MM.1S (cell line): ENCODE results near the gene BCAM.
A peak's percentile ranks its signal among the peaks of the same experiment; 100 is the strongest.

ENCODE experiments used
- DNase-seq: peaks from one replicate; pipeline ENCODE4 v3.0.0-alpha.2; 2015
- H2AFZ ChIP-seq: fragments of 300-600 bp; sonication (generic); 2 replicates; pipeline ENCODE4 v1.6.0; 2016; ENCODE audit warnings: antibody characterized with exemption, low read length
- H3F3A ChIP-seq: fragments of 300-600 bp; sonication (generic); 2 replicates; pipeline ENCODE4 v1.6.1; 2016; ENCODE audit warnings: mild to moderate bottlenecking, antibody characterized with exemption, low read length, moderate library complexity, mixed read lengths; ENCODE audit not compliant: insufficient read depth
- H3K27ac ChIP-seq: fragments of 300-600 bp; sonication (generic); 2 replicates; pipeline ENCODE4 v1.5.1; 2016; ENCODE audit warnings: mild to moderate bottlenecking, low read length
- H3K27me3 ChIP-seq: fragments of 300-600 bp; sonication (generic); replicated peaks from 2 replicates; pipeline ENCODE4 v1.6.0; 2016; ENCODE audit warnings: low read length; ENCODE audit not compliant: insufficient read depth
- H3K36me3 ChIP-seq: fragments of 300-600 bp; sonication (generic); replicated peaks from 2 replicates; pipeline ENCODE4 v1.6.1; 2016; ENCODE audit warnings: mild to moderate bottlenecking, low read length, mixed read lengths; ENCODE audit not compliant: insufficient read depth
- H3K4me1 ChIP-seq: fragments of 300-600 bp; sonication (generic); 2 replicates; pipeline ENCODE4 v1.6.1; 2016; ENCODE audit warnings: low read length, mixed read lengths
- H3K4me2 ChIP-seq: fragments of 300-600 bp; sonication (generic); 2 replicates; pipeline ENCODE4 v1.6.0; 2016; ENCODE audit warnings: low read depth, low read length
- H3K4me3 ChIP-seq: fragments of 300-600 bp; sonication (generic); 2 replicates; pipeline ENCODE4 v1.5.1; 2016; ENCODE audit warnings: low read length, mixed read lengths
- H3K79me2 ChIP-seq: fragments of 300-600 bp; sonication (generic); 2 replicates; pipeline ENCODE4 v1.6.1; 2016; ENCODE audit warnings: mixed run types, low read length, mixed read lengths
- H3K9ac ChIP-seq: fragments of 300-600 bp; sonication (generic); 2 replicates; pipeline ENCODE4 v1.6.1; 2016; ENCODE audit warnings: low read length, mixed read lengths
- H3K9me2 ChIP-seq: fragments of 300-600 bp; sonication (generic); replicated peaks from 2 replicates; pipeline ENCODE4 v1.6.1; 2016; ENCODE audit warnings: mild to moderate bottlenecking, low read length, mixed read lengths; ENCODE audit not compliant: insufficient read depth
- H3K9me3 ChIP-seq: fragments of 300-600 bp; sonication (generic); replicated peaks from 2 replicates; pipeline ENCODE4 v1.6.1; 2016; ENCODE audit warnings: mild to moderate bottlenecking, low read length, mixed read lengths; ENCODE audit not compliant: insufficient read depth
- H4K20me1 ChIP-seq: fragments of 300-600 bp; sonication (generic); 2 replicates; pipeline ENCODE4 v1.6.1; 2016; ENCODE audit warnings: mild to moderate bottlenecking, low read length, moderate library complexity, mixed read lengths; ENCODE audit not compliant: insufficient read depth
- CTCF ChIP-seq: fragments of 300-600 bp; sonication (generic); IDR thresholded peaks from 2 replicates; pipeline ENCODE4 v1.5.1; 2016; ENCODE audit warnings: antibody characterized with exemption, low read length, mixed read lengths
- EZH2 ChIP-seq: fragments of 300-600 bp; sonication (generic); optimal IDR thresholded peaks from 2 replicates; pipeline ENCODE3; 2017; ENCODE audit warnings: low read depth, mild to moderate bottlenecking, antibody characterized with exemption, low read length, mixed read lengths
- EZH2phosphoT487 ChIP-seq: fragments of 300-600 bp; sonication (generic); IDR thresholded peaks from 2 replicates; pipeline ENCODE4 v1.6.1; 2018; ENCODE audit warnings: antibody characterized with exemption, low read length

BCAM gene

GRCh38 chr19:44839276-44839675, 30.4 kb downstream of the BCAM start:
- no peak for DNase-seq
- no peaks in the 10 kb centered on the region for H3K79me2 ChIP-seq
- peaks cover 61% of the 10 kb centered on the region for H3K27me3 ChIP-seq
- TF ChIP-seq EZH2phosphoT487 = no peak
- no peak for TF ChIP-seq CTCF
- no peak for TF ChIP-seq EZH2
- no peaks in the 10 kb centered on the region for H4K20me1 ChIP-seq
- H3K4me2 ChIP-seq = no peak overlapping the region
- no peaks in the 10 kb centered on the region for H3K4me1 ChIP-seq
- H3K9me3 ChIP-seq = no peaks in the 10 kb centered on the region
- no peak overlapping the region for H3K27ac ChIP-seq
- H3F3A ChIP-seq = no peaks in the 10 kb centered on the region
- no peaks in the 10 kb centered on the region for H3K36me3 ChIP-seq
- H3K4me3 ChIP-seq = no peak overlapping the region
- H3K9ac ChIP-seq = no peak overlapping the region
- H2AFZ ChIP-seq = no peak overlapping the region
- no peaks in the 10 kb centered on the region for H3K9me2 ChIP-seq

- no peak overlapping the region for H3K4me3 ChIP-seq
- no peaks in the 10 kb centered on the region for H3K36me3 ChIP-seq
- no peak for DNase-seq
- no peaks in the 10 kb centered on the region for H3K79me2 ChIP-seq
- H3K4me2 ChIP-seq = no peak overlapping the region
- no peak overlapping the region for H2AFZ ChIP-seq
- H3K27me3 ChIP-seq = peaks cover 50% of the 10 kb centered on the region
- peaks cover 8% of the 10 kb centered on the region for H3K4me1 ChIP-seq
- no peak overlapping the region for H3K9ac ChIP-seq
- no peaks in the 10 kb centered on the region for H3K9me2 ChIP-seq
- no peak for TF ChIP-seq CTCF
- TF ChIP-seq EZH2 = no peak
- no peak for TF ChIP-seq EZH2phosphoT487
- no peak overlapping the region for H3K27ac ChIP-seq
- H3F3A ChIP-seq = no peaks in the 10 kb centered on the region
- no peaks in the 10 kb centered on the region for H3K9me3 ChIP-seq
- no peaks in the 10 kb centered on the region for H4K20me1 ChIP-seq
Measured at GRCh38 chr19:44840811-44841210, 31.9 kb downstream of the BCAM start.

- H3K27me3 ChIP-seq = peaks cover 45% of the 10 kb centered on the region
- no peaks in the 10 kb centered on the region for H3K9me2 ChIP-seq
- DNase-seq = no peak
- TF ChIP-seq EZH2 = no peak
- no peak for TF ChIP-seq CTCF
- TF ChIP-seq EZH2phosphoT487 = no peak
- H3K9me3 ChIP-seq = no peaks in the 10 kb centered on the region
- H3K4me1 ChIP-seq = peaks cover 8% of the 10 kb centered on the region
- no peak overlapping the region for H3K27ac ChIP-seq
- H3K9ac ChIP-seq = no peak overlapping the region
- no peaks in the 10 kb centered on the region for H3K36me3 ChIP-seq
- H3K4me2 ChIP-seq = no peak overlapping the region
- H3F3A ChIP-seq = no peaks in the 10 kb centered on the region
- H3K79me2 ChIP-seq = no peaks in the 10 kb centered on the region
- no peaks in the 10 kb centered on the region for H4K20me1 ChIP-seq
- H2AFZ ChIP-seq = no peak overlapping the region
- H3K4me3 ChIP-seq = no peak overlapping the region
Measured at GRCh38 chr19:44841231-44841630, 32.3 kb downstream of the BCAM start.

- Histone ChIP-seq H3K79me2 (no peaks in the 10 kb centered on the region), H3K9me3 (no peaks in the 10 kb centered on the region), H2AFZ (peak overlapping the region; percentile 99), H3K9me2 (no peaks in the 10 kb centered on the region), H3K4me1 (peaks cover 17% of the 10 kb centered on the region), H3K27me3 (peaks cover 53% of the 10 kb centered on the region), H3K36me3 (no peaks in the 10 kb centered on the region), H3F3A (no peaks in the 10 kb centered on the region; the same call in 1 of the 2 replicates), H3K4me2 (peak overlapping the region; percentile 98), H3K4me3 (peak overlapping the region; percentile 86), H3K9ac (peak overlapping the region; percentile 53; the same call in 1 of the 2 replicates), H3K27ac (peak overlapping the region; percentile 16; the same call in 1 of the 2 replicates), H4K20me1 (no peaks in the 10 kb centered on the region)
- DNase-seq = no peak
- no peak for TF ChIP-seq EZH2
- TF ChIP-seq EZH2phosphoT487 = no peak
- no peak for TF ChIP-seq CTCF
Measured at GRCh38 chr19:44845286-44845611, 36.3 kb downstream of the BCAM start.
